GM13976 (cell line): ENCODE results near the gene VPS51.

Experiments
- DNase-seq: peaks from one replicate; pipeline ENCODE4 v3.0.0; 2012; ENCODE audit warnings: low spot score
- in situ Hi-C: fragments of 300-500 bp; cut with MboI; formaldehyde crosslinking; loops from one replicate; pipeline ENCODE4 v1.12.0; 2022; ENCODE audit warnings: low sequenced_read_pairs, mixed read lengths, inconsistent platforms; ENCODE audit not compliant: unreplicated experiment
- TF ChIP-seq, protein P1 (sequence below): IDR thresholded peaks from 2 replicates; pipeline ENCODE4 v1.5.1; 2012; ENCODE audit warnings: borderline replicate concordance, mild to moderate bottlenecking; ENCODE audit not compliant: insufficient read depth; ENCODE audit errors: extremely low read depth, missing control alignments, control extremely low read depth

The VPS51 gene

DNA sequence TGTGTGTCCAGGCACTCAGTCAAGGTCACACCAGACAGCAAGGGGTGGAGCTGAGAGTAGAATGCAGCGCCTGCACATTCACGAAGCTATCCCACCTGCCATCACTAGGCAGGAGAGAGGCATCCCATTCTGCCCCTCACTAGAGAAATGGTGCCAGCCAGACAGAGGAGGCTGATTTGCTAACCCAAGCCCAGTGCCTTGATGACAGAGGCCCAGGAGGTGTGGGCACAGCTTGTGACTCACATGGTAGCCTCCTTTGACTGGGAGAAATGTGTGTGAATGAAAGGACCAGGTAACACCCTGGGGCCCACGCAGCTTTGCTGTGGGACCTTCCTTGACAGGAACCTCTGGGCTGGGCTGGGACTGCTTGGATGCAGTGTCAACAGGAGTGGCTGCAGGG, 32.5 kb upstream of the VPS51 start:
- in situ Hi-C loops, result no loop called here

DNA sequence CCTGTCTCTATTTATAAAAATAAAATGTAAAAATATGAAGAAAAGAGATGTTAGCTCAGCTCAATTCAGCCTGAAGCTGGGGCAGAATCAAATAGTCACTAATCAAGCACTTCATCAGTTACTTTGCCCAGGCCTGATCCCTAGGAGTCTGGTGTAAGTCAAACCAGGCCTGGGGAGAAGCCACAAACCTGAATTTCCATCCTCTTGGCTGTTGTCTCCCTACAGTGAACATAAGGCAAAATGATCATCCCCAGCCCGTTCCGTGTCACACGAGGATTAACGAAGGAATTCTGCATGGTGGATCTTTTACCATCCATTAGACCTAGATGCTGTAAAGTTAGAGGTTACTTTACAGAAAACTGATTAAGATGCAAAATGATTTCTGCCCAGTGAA, 31.2 kb upstream of the VPS51 start:
- DNase-seq, result no peak
- in situ Hi-C loops, result no loop called here
- TF ChIP-seq, protein P1, sequence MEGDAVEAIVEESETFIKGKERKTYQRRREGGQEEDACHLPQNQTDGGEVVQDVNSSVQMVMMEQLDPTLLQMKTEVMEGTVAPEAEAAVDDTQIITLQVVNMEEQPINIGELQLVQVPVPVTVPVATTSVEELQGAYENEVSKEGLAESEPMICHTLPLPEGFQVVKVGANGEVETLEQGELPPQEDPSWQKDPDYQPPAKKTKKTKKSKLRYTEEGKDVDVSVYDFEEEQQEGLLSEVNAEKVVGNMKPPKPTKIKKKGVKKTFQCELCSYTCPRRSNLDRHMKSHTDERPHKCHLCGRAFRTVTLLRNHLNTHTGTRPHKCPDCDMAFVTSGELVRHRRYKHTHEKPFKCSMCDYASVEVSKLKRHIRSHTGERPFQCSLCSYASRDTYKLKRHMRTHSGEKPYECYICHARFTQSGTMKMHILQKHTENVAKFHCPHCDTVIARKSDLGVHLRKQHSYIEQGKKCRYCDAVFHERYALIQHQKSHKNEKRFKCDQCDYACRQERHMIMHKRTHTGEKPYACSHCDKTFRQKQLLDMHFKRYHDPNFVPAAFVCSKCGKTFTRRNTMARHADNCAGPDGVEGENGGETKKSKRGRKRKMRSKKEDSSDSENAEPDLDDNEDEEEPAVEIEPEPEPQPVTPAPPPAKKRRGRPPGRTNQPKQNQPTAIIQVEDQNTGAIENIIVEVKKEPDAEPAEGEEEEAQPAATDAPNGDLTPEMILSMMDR, result no peak

More for the DNA sequence above, 32.5 kb upstream of the VPS51 start:
- DNase-seq, result no peak
- TF ChIP-seq, protein P1, result no peak

DNA sequence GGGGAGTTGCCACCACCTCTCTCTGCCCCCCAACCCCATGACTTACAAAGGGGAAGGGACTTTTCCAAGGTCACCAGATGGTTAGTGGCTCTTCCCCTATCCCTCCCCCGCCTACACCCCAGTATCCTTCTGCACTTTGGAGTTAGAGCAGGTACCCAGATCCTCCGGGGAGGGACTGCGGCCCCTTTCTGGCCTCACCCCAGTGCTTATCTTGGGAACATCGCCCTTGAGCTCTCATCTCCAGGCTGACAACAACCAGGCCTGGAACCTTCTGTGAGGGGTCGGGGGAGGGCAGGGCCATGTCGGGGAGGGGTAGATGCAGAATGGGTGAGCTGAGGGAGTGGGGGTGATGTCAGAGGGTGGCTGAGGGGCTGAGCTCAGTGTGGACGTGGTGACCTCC, 30.2 kb upstream of the VPS51 start:
- in situ Hi-C loops, result no loop called here
- no peak for DNase-seq
- TF ChIP-seq, protein P1, result no peak

DNA sequence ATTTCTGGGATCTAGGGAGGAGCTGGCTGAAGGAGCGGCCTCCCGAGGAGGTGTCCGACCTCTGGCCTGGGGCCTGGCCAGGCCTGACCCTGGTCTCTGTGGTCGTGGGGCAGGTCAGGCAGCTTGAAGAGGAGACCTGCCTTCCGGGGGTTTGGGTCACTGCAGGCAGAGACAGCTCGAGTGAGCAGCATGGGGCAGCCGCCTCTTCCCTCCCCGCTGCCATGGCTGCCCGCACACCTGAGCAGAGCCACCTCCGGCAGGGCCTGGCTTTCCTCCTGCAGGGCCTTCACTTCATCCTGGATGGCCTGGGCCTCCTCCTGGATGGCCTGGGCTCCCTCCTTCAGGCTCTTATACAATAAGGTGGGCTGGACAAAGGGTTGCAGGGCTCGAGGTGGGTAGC, 29.7 kb upstream of the VPS51 start:
- TF ChIP-seq, protein P1, result no peak
- no peak for DNase-seq
- in situ Hi-C loops, result no loop called here

DNA sequence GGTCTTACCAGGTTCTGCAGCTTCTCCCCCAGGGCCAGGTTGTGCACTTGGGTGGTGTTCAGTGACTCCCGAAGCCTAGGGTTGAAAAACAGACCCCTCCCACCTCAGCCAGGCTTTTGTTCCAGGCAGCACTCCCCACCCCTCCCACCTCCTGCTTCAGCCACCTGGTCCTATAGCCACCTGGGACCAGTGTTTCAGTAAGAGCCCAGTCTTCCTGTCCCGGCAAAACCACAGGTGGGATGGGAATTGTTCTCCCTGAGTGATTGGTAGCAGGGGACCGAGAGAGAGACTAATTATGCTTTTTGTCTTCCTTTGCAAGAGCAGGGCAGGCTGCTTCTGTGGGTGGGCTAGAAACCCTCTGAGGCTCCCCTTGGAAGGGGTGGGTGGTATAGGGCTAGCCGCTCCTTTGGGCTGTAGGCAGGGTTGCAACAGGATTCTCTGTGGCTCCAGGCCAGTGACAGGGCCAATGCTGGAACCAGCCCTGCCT, 29.2 kb upstream of the VPS51 start:
- in situ Hi-C loops, result no loop called here
- DNase-seq, result no peak
- TF ChIP-seq, protein P1, result no peak

DNA sequence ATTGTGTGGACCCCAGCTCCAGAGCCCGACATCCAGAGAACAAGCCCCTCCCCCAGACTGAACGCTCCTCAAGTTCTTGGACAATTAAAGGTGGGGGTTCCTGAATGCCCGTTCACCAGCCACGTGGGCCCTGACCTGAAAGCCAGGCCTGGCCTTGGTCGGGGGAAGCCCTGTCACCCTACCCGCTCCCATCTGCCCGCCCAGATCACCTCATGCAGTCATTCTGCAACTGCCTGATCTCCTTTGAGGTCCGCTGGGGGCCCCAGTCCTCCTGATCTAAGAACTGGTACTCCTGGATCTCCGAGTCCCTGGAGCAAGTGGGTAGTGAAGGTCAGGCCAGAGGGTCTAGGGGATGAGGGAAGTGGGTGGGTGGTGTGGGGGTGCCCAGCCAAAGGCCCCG, 28.6 kb upstream of the VPS51 start:
- in situ Hi-C loops, result no loop called here
- DNase-seq, result peak; percentile 76
- TF ChIP-seq, protein P1, result no peak

DNA sequence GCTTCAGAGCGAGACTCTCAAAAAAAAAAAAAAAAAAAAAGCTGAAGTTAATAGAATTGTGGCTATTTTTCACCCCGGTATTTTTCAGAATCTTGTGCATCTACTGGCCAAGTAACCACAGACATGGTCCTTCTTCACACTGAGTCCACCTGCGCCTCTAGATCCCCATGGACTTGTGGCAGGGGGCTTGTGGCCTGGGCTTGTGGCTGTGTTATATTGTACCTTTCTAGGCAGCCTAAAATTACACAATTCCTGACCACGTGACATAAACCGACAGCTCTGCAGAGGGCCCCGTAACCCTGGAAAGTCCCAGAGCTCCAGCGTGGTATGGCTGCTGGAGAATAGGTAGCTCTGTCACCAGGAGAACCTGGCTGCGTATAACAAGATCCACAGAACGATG, 26.8 kb upstream of the VPS51 start:
- TF ChIP-seq, protein P1, result no peak
- DNase-seq, result no peak
- in situ Hi-C loops, result no loop called here
